Measurements from ENCODE around the gene RNF19B.

Gene RNF19B

GRCh38 chr1:32989160-32990050 lies 24.8 kb upstream of the RNF19B start:
- H2AFZ ChIP-seq (ENCODE audit: low read depth, low read length), result no peak overlapping the region
- H3K36me3 ChIP-seq (ENCODE audit: control insufficient read depth in 1 of 2, insufficient read depth in 2 of 2, low read depth in 1 of 2, low read length in 2 of 2), result no peaks in the 10 kb centered on the region
- peak overlapping the region in 1 of 2 experiments; percentile 68 for H3K14ac ChIP-seq (ENCODE audit: low read length in 2 of 2)
- H3K27me3 ChIP-seq (ENCODE audit: control insufficient read depth in 1 of 2, insufficient read depth in 1 of 2, low read length in 2 of 2), result no peaks in the 10 kb centered on the region
- peaks cover 19% of the 10 kb centered on the region for H3K4me1 ChIP-seq (ENCODE audit: control insufficient read depth, insufficient read depth, low read depth, low read length)
- DNase-seq, result peak; percentile 95
- no peak overlapping the region for H2BK120ac ChIP-seq (ENCODE audit: low read depth, low read length)
- no peak overlapping the region for H2BK5ac ChIP-seq (ENCODE audit: low read depth, low read length, poor library complexity, severe bottlenecking)
- H3K4me2 ChIP-seq (ENCODE audit: low read length, poor library complexity, severe bottlenecking), result no peak overlapping the region
- H2BK15ac ChIP-seq (ENCODE audit: low read depth, poor library complexity, severe bottlenecking), result no peak overlapping the region
- H3K18ac ChIP-seq (ENCODE audit: low read depth in 1 of 2, low read length in 2 of 2), result peak overlapping the region in 1 of 2 experiments; percentile 84
- H3K23ac ChIP-seq (ENCODE audit: low read length in 2 of 2), result no peak overlapping the region
- H2BK12ac ChIP-seq (ENCODE audit: low read length in 2 of 2), result peak overlapping the region in 1 of 2 experiments; percentile 37
- H3K9me3 ChIP-seq (ENCODE audit: control insufficient read depth, low read length), result no peaks in the 10 kb centered on the region
- 67% methylated on average over 3 of the region's 6 CpGs for WGBS
- H4K8ac ChIP-seq (ENCODE audit: low read length), result no peak overlapping the region
- no peak overlapping the region for H2AK5ac ChIP-seq (ENCODE audit: low read length, severe bottlenecking)
- peak overlapping the region; percentile 0 to 60 for H3K4ac ChIP-seq (ENCODE audit: low read depth in 1 of 2, low read length in 2 of 2)
- no peak overlapping the region for H4K91ac ChIP-seq (ENCODE audit: low read length)
- H3K9ac ChIP-seq (ENCODE audit: low read length), result peak overlapping the region; percentile 68
- peak overlapping the region; percentile 37 for H3K27ac ChIP-seq (ENCODE audit: low read length, poor library complexity, severe bottlenecking)
- H3K4me3 ChIP-seq (ENCODE audit: insufficient read depth in 1 of 2, low read depth in 1 of 2, low read length in 2 of 2), result peak overlapping the region in 1 of 2 experiments; percentile 39
- H3K79me1 ChIP-seq (replicated peaks; ENCODE audit: low read length, poor library complexity, severe bottlenecking), result no peaks in the 10 kb centered on the region

- H3K9ac ChIP-seq (ENCODE audit: low read length), result peak overlapping the region; percentile 68
- no peak overlapping the region for H2BK120ac ChIP-seq (ENCODE audit: low read depth, low read length)
- no peak overlapping the region for H2BK15ac ChIP-seq (ENCODE audit: low read depth, poor library complexity, severe bottlenecking)
Observed at GRCh38 chr1:32988665-32989064, 24.1 kb upstream of the RNF19B start.

GRCh38 chr1:32985226-32985625 lies 20.6 kb upstream of the RNF19B start:
- 69% methylated on average over 1 of the region's 1 CpG for WGBS

More at GRCh38 chr1:32988665-32989064, 24.1 kb upstream of the RNF19B start:
- Histone ChIP-seq H2BK5ac (ENCODE audit: low read depth, low read length, poor library complexity, severe bottlenecking) (no peak overlapping the region), H3K9me3 (ENCODE audit: control insufficient read depth, low read length) (no peaks in the 10 kb centered on the region), H2BK12ac (ENCODE audit: low read length in 2 of 2) (peak overlapping the region in 1 of 2 experiments; percentile 37), H3K79me1 (replicated peaks; ENCODE audit: low read length, poor library complexity, severe bottlenecking) (no peaks in the 10 kb centered on the region), H4K8ac (ENCODE audit: low read length) (no peak overlapping the region), H3K14ac (ENCODE audit: low read length in 2 of 2) (no peak overlapping the region), H2AFZ (ENCODE audit: low read depth, low read length) (no peak overlapping the region), H3K4me2 (ENCODE audit: low read length, poor library complexity, severe bottlenecking) (no peak overlapping the region), H3K27ac (ENCODE audit: low read length, poor library complexity, severe bottlenecking) (peak overlapping the region; percentile 37), H3K36me3 (ENCODE audit: control insufficient read depth in 1 of 2, insufficient read depth in 2 of 2, low read depth in 1 of 2, low read length in 2 of 2) (no peaks in the 10 kb centered on the region), H2AK5ac (ENCODE audit: low read length, severe bottlenecking) (peak overlapping the region; percentile 11), H3K27me3 (ENCODE audit: control insufficient read depth in 1 of 2, insufficient read depth in 1 of 2, low read length in 2 of 2) (no peaks in the 10 kb centered on the region), H3K4me1 (ENCODE audit: control insufficient read depth, insufficient read depth, low read depth, low read length) (peaks cover 19% of the 10 kb centered on the region), H3K18ac (ENCODE audit: low read depth in 1 of 2, low read length in 2 of 2) (no peak overlapping the region), H3K4ac (ENCODE audit: low read depth in 1 of 2, low read length in 2 of 2) (peak overlapping the region in 1 of 2 experiments; percentile 0), H3K4me3 (ENCODE audit: insufficient read depth in 1 of 2, low read depth in 1 of 2, low read length in 2 of 2) (peak overlapping the region in 1 of 2 experiments; percentile 39), H3K23ac (ENCODE audit: low read length in 2 of 2) (no peak overlapping the region), H4K91ac (ENCODE audit: low read length) (no peak overlapping the region)
- peak; percentile 49 for DNase-seq

GRCh38 chr1:32984455-32985171 lies 20.0 kb upstream of the RNF19B start:
- 38% methylated on average over 1 of the region's 1 CpG for WGBS

More at GRCh38 chr1:32985226-32985625, 20.6 kb upstream of the RNF19B start:
- no peak overlapping the region for H3K14ac ChIP-seq (ENCODE audit: low read length in 2 of 2)
- H2BK120ac ChIP-seq (ENCODE audit: low read depth, low read length), result no peak overlapping the region
- H2BK15ac ChIP-seq (ENCODE audit: low read depth, poor library complexity, severe bottlenecking), result no peak overlapping the region
- no peak for DNase-seq
- peaks cover 6% of the 10 kb centered on the region for H3K4me1 ChIP-seq (ENCODE audit: control insufficient read depth, insufficient read depth, low read depth, low read length)
- no peak overlapping the region for H2BK5ac ChIP-seq (ENCODE audit: low read depth, low read length, poor library complexity, severe bottlenecking)
- no peak overlapping the region for H2BK12ac ChIP-seq (ENCODE audit: low read length in 2 of 2)
- H4K8ac ChIP-seq (ENCODE audit: low read length), result no peak overlapping the region
- H3K23ac ChIP-seq (ENCODE audit: low read length in 2 of 2), result no peak overlapping the region
- H3K79me1 ChIP-seq (replicated peaks; ENCODE audit: low read length, poor library complexity, severe bottlenecking), result no peaks in the 10 kb centered on the region
- H3K27ac ChIP-seq (ENCODE audit: low read length, poor library complexity, severe bottlenecking), result no peak overlapping the region
- no peaks in the 10 kb centered on the region for H3K36me3 ChIP-seq (ENCODE audit: control insufficient read depth in 1 of 2, insufficient read depth in 2 of 2, low read depth in 1 of 2, low read length in 2 of 2)
- no peaks in the 10 kb centered on the region for H3K27me3 ChIP-seq (ENCODE audit: control insufficient read depth in 1 of 2, insufficient read depth in 1 of 2, low read length in 2 of 2)
- no peak overlapping the region for H3K4me3 ChIP-seq (ENCODE audit: insufficient read depth in 1 of 2, low read depth in 1 of 2, low read length in 2 of 2)
- no peak overlapping the region for H3K4me2 ChIP-seq (ENCODE audit: low read length, poor library complexity, severe bottlenecking)
- H3K9ac ChIP-seq (ENCODE audit: low read length), result no peak overlapping the region
- no peak overlapping the region for H3K4ac ChIP-seq (ENCODE audit: low read depth in 1 of 2, low read length in 2 of 2)
- H4K91ac ChIP-seq (ENCODE audit: low read length), result no peak overlapping the region
- no peak overlapping the region for H2AFZ ChIP-seq (ENCODE audit: low read depth, low read length)
- H2AK5ac ChIP-seq (ENCODE audit: low read length, severe bottlenecking), result no peak overlapping the region
- no peaks in the 10 kb centered on the region for H3K9me3 ChIP-seq (ENCODE audit: control insufficient read depth, low read length)
- H3K18ac ChIP-seq (ENCODE audit: low read depth in 1 of 2, low read length in 2 of 2), result no peak overlapping the region

More at GRCh38 chr1:32984455-32985171, 20.0 kb upstream of the RNF19B start:
- no peak overlapping the region for H3K4me3 ChIP-seq (ENCODE audit: insufficient read depth in 1 of 2, low read depth in 1 of 2, low read length in 2 of 2)
- H3K27ac ChIP-seq (ENCODE audit: low read length, poor library complexity, severe bottlenecking), result no peak overlapping the region
- no peak overlapping the region for H3K18ac ChIP-seq (ENCODE audit: low read depth in 1 of 2, low read length in 2 of 2)
- no peak overlapping the region for H3K14ac ChIP-seq (ENCODE audit: low read length in 2 of 2)
- H3K23ac ChIP-seq (ENCODE audit: low read length in 2 of 2), result no peak overlapping the region
- peaks cover 6% of the 10 kb centered on the region for H3K4me1 ChIP-seq (ENCODE audit: control insufficient read depth, insufficient read depth, low read depth, low read length)
- no peaks in the 10 kb centered on the region for H3K27me3 ChIP-seq (ENCODE audit: control insufficient read depth in 1 of 2, insufficient read depth in 1 of 2, low read length in 2 of 2)
- no peak overlapping the region for H3K4me2 ChIP-seq (ENCODE audit: low read length, poor library complexity, severe bottlenecking)
- no peak overlapping the region for H2BK15ac ChIP-seq (ENCODE audit: low read depth, poor library complexity, severe bottlenecking)
- no peaks in the 10 kb centered on the region for H3K79me1 ChIP-seq (replicated peaks; ENCODE audit: low read length, poor library complexity, severe bottlenecking)
- H2BK5ac ChIP-seq (ENCODE audit: low read depth, low read length, poor library complexity, severe bottlenecking), result no peak overlapping the region
- no peak overlapping the region for H3K4ac ChIP-seq (ENCODE audit: low read depth in 1 of 2, low read length in 2 of 2)
- H3K9ac ChIP-seq (ENCODE audit: low read length), result peak overlapping the region; percentile 74
- H3K9me3 ChIP-seq (ENCODE audit: control insufficient read depth, low read length), result no peaks in the 10 kb centered on the region
- no peaks in the 10 kb centered on the region for H3K36me3 ChIP-seq (ENCODE audit: control insufficient read depth in 1 of 2, insufficient read depth in 2 of 2, low read depth in 1 of 2, low read length in 2 of 2)
- DNase-seq, result peak; percentile 74
- H2AFZ ChIP-seq (ENCODE audit: low read depth, low read length), result no peak overlapping the region
- H2BK120ac ChIP-seq (ENCODE audit: low read depth, low read length), result no peak overlapping the region
- H4K8ac ChIP-seq (ENCODE audit: low read length), result no peak overlapping the region
- H4K91ac ChIP-seq (ENCODE audit: low read length), result no peak overlapping the region
- H2BK12ac ChIP-seq (ENCODE audit: low read length in 2 of 2), result peak overlapping the region in 1 of 2 experiments; percentile 29
- H2AK5ac ChIP-seq (ENCODE audit: low read length, severe bottlenecking), result no peak overlapping the region

Measured in mesenchymal stem cell (in vitro differentiated cells and primary cell).